Stimulated activated CD4-positive, alpha-beta T cell treated with anti-CD3 and anti-CD28 coated beads, Interleukin-1b, Interleukin-23, amount 100 ng/mL, for 24 hours (primary cell): ENCODE measurements around the gene SIRT3.
"Not testable (repeated sequence)": the region's sequence is repeated elsewhere in the genome, so short reads cannot be mapped to it uniquely, and the experiment has no call there.

ENCODE experiments used
- DNase-seq, 4 experiments: peaks; one replicate each; pipeline ENCODE4 v3.0.0-alpha.2; 2020; ENCODE audit warnings: low read depth in 4 of 4, low spot score in 1 of 4

SIRT3 gene

DNA sequence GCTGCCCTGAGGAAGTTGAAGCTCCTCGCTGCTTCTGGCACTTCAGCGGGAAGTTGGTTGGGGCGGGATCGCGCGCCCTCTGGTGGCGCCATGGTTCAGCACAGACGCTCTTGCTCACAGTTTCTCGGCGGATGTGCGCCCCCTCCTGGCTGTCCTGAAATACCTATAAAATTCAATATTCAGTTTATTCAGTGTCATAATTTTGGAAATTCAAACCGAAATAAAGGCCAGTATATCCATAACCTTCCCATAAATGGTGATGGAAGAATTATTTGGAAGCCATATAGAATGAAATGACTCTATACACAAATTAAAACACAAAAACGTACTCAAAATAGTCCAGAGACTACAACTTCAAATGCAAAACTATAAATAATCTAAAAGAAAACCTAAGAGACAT, 55.9 kb downstream of the SIRT3 start:
- not testable (repeated sequence) for DNase-seq
